ENCODE measurements around the gene SULF2.

- TF ChIP-seq TSHZ2 (CRISPR knock-in tag; IDR thresholded peaks at IDR 0.05) = no peak
- no peak for TF ChIP-seq ZFP30 (CRISPR knock-in tag; IDR thresholded peaks at IDR 0.05)
- no peak for TF ChIP-seq ARNTL (CRISPR knock-in tag; IDR thresholded peaks at IDR 0.05; ENCODE audit: borderline replicate concordance, low read depth)
- TF ChIP-seq ZFP3 (CRISPR knock-in tag; IDR thresholded peaks at IDR 0.05) = no peak
- no peak for TF ChIP-seq CREB5 (CRISPR knock-in tag; IDR thresholded peaks at IDR 0.05; ENCODE audit: low read depth)
- TF ChIP-seq ZNF8 (CRISPR knock-in tag; IDR thresholded peaks at IDR 0.05) = no peak
- no peak for TF ChIP-seq PATZ1 (CRISPR knock-in tag; IDR thresholded peaks at IDR 0.05; ENCODE audit: borderline replicate concordance)
- no peak for TF ChIP-seq OSR1 (CRISPR knock-in tag; IDR thresholded peaks at IDR 0.05)
- no peak for TF ChIP-seq ZNF70 (CRISPR knock-in tag; IDR thresholded peaks at IDR 0.05)
- no peak for TF ChIP-seq CSRNP3 (CRISPR knock-in tag; IDR thresholded peaks at IDR 0.05)
These were observed 8.6 kb downstream of the SULF2 start for GRCh38 chr20:47776639-47777038.
